DMS53 treated with DMSO at 0.1 percent for 48 hours (cell line): ENCODE data around the gene TRAPPC11.
"Not testable (repeated sequence)": the region's sequence is repeated elsewhere in the genome, so short reads cannot be mapped to it uniquely, and the experiment has no call there.

Source experiments
- DNase-seq: peaks from one replicate; lab custom pipeline; 2025; ENCODE audit not compliant: unreplicated experiment; lab: John Stamatoyannopoulos, UW

TRAPPC11 gene

DNA sequence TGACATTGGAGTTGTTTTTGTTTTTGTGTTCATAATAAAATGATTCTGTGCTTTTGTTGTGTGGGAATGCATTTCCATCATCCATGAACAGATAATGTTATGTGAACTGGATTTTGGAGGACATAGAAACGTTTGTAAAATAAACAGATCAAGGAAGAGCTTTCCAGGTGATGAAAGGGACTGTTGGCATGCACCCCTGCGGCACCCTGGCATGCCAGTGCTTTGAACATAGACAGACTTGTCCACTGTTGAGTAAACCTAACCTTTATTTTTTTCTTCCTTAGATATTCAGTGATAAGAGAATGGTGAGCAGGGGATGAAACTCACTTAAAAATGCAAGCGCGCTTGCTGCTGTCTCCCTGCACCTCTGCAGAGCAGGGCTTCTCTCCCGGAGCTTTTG is 59.8 kb downstream of the TRAPPC11 start:
- no peak for DNase-seq

GRCh38 chr4:183721207-183722081 is 62.4 kb downstream of the TRAPPC11 start:
- no peak for DNase-seq

DNA sequence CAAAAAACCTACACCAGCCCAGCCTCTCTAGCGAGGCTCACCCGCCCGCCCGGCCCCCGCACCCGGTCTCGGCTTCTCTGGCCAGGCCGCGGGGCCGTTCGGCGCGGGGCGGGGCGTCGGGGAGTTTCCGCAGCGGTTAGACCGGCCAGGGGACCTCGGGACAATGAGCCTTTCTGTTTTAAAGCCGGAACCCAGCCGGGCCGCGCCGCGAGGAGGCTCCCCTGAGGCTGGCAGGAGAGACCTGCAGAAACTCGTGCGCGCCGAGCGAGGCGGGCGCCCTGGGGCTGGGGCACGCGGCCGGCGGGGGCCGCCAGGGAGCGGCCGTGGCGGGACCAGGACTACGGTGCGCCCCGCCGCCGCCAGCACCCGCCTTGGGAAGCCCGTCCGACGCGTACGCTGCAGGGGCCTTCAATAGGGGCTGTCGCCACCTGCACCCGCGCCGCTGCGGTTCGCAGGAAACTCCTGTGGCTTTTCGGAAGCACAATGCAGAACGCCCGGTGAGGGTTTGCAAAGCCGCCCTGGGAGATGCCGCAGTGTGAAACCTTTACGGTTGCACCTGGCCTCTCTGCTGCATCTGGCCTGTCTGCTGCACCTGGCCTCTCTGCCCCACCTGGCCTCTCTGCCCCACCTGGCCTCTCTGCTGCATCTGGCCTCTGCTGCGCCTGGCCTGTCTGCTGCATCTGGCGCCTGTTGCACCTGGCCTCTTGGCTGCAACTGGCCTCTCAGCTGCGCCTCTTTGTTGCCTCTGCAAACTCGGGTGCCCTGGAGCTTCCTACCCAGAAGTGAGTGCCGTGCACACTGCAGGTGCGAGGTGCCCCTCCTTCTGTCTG is 63.9 kb downstream of the TRAPPC11 start:
- peak; percentile 89 for DNase-seq

GRCh38 chr4:183723561-183724228 is 64.6 kb downstream of the TRAPPC11 start:
- no peak for DNase-seq

- DNase-seq: not testable (repeated sequence)
Observed at GRCh38 chr4:183725585-183725984, 66.5 kb downstream of the TRAPPC11 start.

DNA sequence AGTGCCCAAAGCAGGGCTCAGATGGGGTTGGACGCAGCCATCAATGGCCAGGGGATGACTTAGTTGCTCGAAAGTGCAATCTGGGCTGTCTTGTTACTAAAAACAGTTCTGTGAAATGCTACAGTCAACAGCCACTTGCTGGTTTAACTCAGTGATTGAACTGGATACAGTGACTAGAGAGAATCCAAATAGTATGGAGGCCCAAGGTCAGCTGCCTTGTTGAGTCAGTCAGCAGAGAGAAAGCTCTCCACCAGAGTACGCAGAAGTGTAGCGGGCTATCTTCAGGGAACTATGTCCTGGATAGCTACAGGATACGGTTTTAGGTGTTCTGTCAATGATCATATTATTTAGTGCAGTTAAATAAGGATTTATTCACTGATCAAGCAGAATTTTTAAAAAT is 68.4 kb downstream of the TRAPPC11 start:
- DNase-seq: no peak

DNA sequence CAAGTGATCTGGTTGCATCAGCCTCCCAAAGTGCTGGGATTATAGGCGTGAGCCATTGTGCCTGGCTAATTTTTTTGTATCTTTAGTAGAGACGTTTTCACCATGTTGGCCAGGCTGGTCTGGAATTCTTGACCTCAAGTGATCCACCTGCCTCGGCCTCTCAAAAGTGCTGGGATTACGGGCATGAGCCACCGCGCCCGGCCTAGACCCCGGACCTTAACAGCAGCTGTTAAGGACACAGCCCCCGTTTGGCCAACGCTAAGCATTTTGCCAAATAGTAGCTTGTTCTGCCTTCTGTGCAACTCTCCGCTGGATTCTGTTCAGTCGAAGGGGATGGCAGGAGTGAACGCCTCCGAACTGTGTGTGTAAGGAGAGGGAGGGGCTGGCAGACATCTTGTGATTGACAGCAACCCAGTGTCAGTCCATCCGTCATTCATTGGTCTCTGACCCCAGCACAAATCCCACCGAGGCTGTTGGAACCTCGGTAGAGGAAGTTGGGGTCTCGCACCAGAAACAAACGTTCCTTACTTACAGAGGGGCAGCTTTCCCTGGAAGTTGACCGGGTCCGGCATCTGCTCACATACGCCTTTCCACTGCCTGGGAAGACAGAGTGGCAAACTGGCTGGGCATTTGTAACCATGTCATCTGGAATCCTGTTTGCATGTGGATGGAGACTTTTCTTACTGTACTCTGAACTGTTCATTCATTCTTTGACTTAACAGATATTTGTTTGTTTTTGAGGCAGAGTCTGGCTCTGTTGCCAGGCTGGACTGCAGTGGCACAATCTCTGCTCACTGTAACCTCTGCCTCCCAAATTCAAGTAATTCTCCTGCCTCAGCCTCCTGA is 69.4 kb downstream of the TRAPPC11 start:
- DNase-seq: no peak

GRCh38 chr4:183729069-183729406 is 69.9 kb downstream of the TRAPPC11 start:
- no peak for DNase-seq

- DNase-seq: no peak
Observed at GRCh38 chr4:183729430-183730328, 70.6 kb downstream of the TRAPPC11 start.

DNA sequence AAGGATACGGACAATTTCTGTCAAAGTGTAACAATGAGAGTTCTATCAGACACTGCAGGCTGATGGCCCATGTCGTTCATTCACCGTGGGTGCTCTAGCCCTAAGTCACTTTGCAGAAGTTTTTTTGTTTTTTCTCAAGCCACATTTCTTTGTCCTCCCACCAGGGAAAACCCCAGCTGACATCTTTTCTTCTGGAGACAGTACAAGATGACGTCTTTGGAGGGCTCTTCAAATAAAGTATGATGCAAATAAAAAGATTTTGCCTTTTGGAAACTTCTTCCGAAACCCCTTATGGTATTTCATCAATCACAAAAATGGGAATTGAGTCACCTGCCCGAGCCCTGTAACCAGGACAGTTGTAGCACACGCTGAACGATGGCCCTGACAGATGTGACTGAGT is 73.2 kb downstream of the TRAPPC11 start:
- DNase-seq: no peak

DNA sequence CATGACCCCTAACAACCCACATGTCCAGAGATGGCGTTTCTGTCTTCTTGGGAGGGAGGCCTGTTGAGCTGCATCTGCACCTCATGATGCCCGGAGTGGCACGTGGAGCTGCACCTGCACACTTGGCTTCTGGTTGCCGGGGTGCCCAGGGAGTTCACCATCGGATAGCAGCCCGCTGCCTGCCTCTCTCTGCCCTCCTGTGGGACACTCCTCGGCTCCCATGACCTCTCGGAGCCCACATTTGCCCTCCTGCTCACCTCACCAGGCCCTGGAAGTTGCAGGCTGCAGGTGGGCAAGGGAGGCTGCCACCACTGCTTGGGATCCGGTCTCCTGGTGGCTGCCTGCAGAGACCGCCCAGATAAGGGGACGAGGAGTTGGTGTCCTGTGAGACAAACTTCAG is 74.1 kb downstream of the TRAPPC11 start:
- DNase-seq: no peak

GRCh38 chr4:183738081-183738673 is 79.1 kb downstream of the TRAPPC11 start:
- no peak for DNase-seq

DNA sequence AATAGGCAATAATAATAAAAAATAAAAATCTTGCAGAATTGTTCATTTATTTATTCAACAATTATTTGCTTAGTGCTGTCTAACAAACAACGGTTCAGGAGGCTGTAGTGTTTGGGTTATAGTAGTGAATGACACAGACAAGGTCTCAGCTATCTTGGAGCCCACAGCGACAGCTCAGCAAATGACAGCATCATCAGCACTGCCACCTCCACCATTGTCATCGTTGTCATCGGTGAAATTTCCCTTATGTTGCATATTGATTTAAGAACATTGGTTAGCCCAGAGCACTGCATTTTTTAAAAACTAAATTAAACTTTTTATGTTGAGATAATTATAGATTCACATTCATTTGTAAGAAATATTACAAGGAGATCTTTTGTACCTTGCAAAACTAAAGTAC is 79.9 kb downstream of the TRAPPC11 start:
- no peak for DNase-seq

- DNase-seq: no peak
Observed at GRCh38 chr4:183746305-183747229, 87.5 kb downstream of the TRAPPC11 start.

GRCh38 chr4:183747380-183747779 is 88.3 kb downstream of the TRAPPC11 start:
- DNase-seq: no peak

DNA sequence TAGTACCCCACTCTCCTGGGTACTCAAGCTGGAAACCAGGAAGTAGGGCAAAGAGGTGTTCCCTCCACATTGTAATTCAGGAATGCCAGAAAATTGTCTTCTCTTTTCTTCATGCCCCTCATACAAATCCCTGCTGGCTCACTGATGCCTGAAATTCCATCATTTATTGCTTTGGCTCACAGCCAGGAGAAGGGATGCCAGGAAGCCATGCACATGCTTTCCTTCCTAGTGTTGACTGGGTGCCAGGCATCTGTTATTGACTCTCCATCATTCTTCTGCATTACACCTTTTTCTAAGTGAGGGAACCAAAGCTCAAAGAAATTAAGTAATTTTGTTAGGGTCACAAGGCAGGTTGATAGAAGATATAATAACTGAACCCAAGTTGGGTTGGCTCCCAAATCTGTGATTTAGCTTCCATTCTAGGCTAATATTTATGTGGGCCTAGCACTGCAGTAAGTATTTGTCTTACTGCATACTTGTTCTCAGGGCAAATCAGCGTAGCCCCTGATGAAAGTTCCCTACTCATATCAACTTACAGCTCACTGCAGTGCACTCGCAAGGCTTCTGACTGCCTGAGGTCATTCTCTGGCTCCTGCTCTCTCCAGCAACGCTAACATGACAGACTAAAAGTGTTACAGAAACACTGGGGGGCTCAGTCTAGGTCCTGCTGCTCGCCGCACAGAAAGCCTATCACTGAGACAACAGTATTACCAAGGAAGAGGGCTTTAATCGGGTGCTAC is 89.0 kb downstream of the TRAPPC11 start:
- DNase-seq: no peak

- peak; percentile 16 for DNase-seq
Observed at GRCh38 chr4:183751106-183751505, 92.0 kb downstream of the TRAPPC11 start.

GRCh38 chr4:183755596-183755995 is 96.5 kb downstream of the TRAPPC11 start:
- no peak for DNase-seq
